Thyroid gland (tissue), 4 donors: ENCODE results near the gene SLC6A19.

Experiments
- CTCF ChIP-seq, 6 experiments: fragments of 200-600 bp in 3 of 6; fragments of 450-650 bp in 3 of 6; sonication (generic) in 3 of 6; IDR thresholded peaks; one replicate each; pipeline ENCODE4 v1.5.1; 2016 to 2019; ENCODE audit warnings: antibody characterized with exemption in 6 of 6, mild to moderate bottlenecking in 2 of 6, inconsistent platforms in 1 of 6, moderate library complexity in 1 of 6
- POLR2A ChIP-seq, 2 donors: fragments of 450-650 bp; IDR thresholded peaks; one replicate each; pipeline ENCODE4 v1.6.1; 2017; ENCODE audit warnings: antibody characterized with exemption in 2 of 2, mild to moderate bottlenecking in 2 of 2, moderate library complexity in 1 of 2

- TF ChIP-seq CTCF (IDR thresholded peaks at IDR 0.05) (no peak), POLR2A (IDR thresholded peaks at IDR 0.05) (no peak)
These were observed 34.1 kb upstream of the SLC6A19 start for GRCh38 chr5:1167361-1167727.
